GM18502 (cell line): ENCODE data around the gene AOC1.
A peak's percentile ranks its signal among the peaks of the same experiment; 100 is the strongest.
"Not testable (repeated sequence)": the region's sequence is repeated elsewhere in the genome, so short reads cannot be mapped to it uniquely, and the experiment has no call there.

ENCODE experiments used
- ATAC-seq: cut with Tn5 transposase; IDR thresholded peaks from one replicate; pipeline ENCODE4 v1.9.1; 2021; ENCODE audit warnings: mild to moderate bottlenecking; ENCODE audit not compliant: unreplicated experiment, poor library complexity

Gene AOC1

DNA sequence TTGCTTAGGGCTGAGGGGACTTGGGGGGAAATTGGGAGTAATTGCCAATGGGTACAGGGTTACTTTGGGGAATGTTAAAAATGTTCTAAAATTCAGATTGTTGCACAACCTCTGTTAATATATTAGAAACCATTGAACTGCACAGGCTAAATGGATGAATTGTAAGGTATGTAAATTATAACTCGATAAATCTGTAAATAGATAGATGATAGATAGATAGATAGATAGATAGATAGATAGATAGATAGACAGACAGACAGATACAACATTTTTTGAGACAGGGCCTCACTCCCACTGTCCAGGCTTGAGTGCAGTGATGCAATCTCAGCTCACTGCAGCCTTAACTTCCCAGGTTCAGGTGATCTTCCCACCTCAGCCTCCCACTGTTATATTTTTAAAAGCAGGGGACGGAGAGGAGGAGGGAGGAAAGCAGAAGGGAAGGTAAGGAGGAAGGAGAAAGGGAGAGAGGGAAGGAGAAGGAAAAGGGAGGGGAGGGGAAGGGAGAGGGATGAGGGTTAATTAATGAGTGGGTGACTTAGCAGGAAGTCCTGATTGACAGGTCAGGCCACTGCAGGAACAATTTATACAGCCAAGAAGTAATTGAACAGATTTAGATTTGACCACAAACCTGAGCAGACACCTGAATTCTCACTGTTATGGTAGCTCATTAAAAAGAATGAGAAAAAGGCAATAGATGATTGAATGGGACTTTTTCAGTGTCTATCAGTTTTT lies 38.7 kb downstream of the AOC1 start:
- no peak for ATAC-seq

GRCh38 chr7:150891740-150892139 lies 39.4 kb downstream of the AOC1 start:
- no peak for ATAC-seq

DNA sequence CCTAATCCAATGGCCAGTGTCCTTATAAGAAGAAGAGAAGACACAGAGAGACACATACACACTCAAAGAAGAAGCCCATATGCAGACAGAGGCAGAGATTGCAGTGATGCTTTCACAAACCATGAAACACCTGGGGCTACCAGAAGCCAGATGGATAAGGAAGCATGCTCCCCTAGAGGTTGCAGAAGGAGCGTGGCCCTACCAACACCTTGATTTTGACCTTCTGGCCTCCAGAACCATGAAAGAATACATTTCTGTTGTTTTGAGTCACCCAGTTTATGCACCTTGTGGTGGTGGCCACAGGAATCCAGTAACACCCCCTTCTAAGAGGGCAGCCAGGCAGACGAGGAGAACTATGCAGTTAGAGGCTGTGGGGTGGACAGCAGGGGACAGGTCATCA lies 43.5 kb downstream of the AOC1 start:
- no peak for ATAC-seq

GRCh38 chr7:150896562-150897209 lies 44.4 kb downstream of the AOC1 start:
- no peak for ATAC-seq

GRCh38 chr7:150897502-150898474 lies 45.5 kb downstream of the AOC1 start:
- ATAC-seq = peak; percentile 69

GRCh38 chr7:150898475-150899011 lies 46.2 kb downstream of the AOC1 start:
- peak; percentile 61 for ATAC-seq

DNA sequence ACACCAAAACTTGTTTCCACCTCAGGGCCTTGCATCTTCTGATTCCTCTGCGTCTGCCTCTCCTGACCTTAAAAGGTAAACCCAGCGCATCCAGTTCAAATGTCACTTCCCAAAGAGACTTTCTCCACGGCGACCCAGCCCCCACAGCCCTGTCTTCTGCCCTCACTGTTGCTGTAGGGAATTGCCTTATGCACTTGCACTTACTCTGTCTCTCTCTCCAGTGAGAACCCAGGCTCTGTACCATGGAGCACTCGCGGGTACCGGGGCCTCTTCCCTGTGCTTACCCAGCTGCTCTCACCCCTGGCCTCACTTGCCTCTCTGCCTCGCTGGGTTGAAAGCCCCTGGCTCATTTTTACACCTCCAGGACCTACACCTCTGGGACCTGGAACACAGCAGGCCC lies 48.4 kb downstream of the AOC1 start:
- no peak for ATAC-seq

- ATAC-seq = no peak
Observed at GRCh38 chr7:150901160-150902035, 49.1 kb downstream of the AOC1 start.

- ATAC-seq = no peak
Observed at GRCh38 chr7:150902078-150903033, 50.0 kb downstream of the AOC1 start.

DNA sequence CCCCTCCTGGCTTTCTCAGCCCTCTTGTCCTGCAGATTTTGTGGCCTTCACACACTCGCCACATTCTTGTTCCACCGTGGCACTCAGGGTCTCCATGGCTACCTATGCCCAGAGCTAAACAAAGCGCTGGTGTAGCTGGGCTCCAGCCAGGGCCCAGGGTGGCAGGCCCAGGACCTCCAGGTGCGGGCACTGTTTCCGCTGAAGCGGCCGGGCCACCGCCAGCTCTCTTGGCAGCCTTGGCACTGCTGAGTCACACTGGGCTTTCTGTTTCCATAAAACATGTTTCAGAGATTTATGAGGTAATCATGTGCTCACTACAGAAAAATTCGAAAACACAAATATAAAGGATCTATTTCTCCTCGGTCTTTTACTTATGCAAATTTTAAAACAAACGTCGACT lies 51.3 kb downstream of the AOC1 start:
- no peak for ATAC-seq

DNA sequence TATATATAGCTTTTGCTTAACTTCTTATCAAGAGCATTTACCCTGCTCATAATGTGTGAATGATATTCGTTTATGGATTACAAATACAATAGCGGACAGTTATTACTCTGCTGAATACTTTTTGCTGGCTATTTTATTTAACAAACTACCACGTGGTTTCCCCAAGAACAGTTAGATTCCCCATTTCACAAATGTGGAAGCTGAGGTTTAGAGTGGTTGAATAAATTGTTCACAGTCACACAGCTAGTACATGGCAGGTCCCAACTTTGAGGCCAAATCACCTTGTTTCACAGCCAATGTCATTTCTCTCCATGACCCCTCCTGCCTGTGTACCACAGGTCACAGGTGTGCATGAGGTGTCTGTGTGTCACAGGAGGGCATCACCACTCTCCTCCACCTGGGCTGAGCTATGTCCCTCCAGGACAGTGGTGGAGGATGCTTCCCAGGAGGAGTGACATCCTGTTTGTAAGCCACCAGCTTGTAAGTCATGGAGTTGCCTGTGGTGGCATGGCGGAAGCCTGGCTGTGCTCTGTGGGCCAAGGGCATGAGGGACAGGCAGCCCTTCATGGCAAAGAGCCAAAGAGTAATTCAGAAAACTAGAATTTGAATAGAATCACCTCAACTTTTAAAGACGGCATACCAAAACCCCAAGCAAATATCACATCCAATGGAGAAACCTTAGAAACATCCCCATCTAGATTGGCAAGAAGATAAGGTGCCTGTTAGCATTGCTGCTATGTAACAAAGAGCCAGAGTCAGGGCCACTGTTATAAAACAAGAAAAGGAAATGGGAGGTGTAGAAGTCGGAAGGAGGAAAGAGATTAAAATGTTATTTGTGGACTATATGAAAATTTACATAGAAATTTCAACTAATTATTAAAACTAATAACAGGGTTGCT lies 51.9 kb downstream of the AOC1 start:
- no peak for ATAC-seq

DNA sequence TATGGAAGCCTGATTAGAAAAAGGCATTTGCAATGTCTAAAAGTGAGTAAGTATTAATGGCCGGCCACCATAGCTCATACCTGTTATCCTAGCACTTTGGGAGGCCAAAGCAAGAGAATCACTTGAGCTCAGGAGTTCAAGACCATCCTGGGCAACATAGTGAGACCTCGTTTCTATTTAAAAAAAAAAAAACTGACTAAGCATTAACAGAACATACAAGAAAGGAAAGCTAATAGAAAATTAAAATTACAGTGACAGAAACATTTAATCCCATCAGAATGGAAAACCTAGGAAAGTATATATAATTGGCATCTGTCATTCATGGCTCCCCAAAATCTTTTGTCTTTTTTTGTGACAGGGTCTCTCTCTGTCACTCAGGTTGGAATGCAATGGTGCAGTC lies 55.9 kb downstream of the AOC1 start:
- no peak for ATAC-seq

GRCh38 chr7:150909200-150909995 lies 57.1 kb downstream of the AOC1 start:
- no peak for ATAC-seq

DNA sequence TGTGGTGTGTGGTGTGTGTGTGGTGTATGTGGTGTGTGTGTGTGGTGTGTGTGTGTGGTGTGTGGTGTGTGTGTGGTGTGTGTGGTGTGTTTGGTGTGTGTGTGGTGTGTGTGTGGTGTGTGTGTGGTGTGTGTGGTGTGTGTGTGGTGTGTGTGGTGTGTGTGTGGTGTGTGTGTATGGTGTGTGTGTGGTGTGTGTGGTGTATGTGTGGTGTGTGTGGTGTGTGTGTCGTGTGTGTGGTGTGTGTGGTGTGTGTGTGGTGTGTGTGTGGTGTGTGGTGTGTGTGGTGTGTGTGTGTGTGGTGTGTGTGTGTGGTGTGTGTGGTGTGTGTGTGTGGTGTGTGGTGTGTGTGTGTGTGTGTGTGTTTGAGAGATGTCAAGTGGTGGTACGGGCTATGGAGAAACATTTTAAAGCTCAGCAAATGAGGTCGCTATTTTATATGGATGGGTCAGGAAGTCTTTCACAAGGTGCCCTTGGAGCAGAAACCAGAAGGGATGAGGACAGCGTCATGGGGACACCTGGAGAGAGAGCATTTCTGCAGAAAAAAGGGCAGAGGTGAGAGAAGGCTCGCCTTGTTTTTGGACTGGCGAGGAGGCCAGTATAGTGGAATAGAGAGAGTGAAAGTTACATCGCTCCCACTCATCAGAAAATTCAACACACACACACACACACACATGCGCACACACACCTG lies 58.1 kb downstream of the AOC1 start:
- not testable (repeated sequence) for ATAC-seq

- no peak for ATAC-seq
Observed at GRCh38 chr7:150910996-150911422, 58.7 kb downstream of the AOC1 start.
